Adipose tissue (tissue), 3 donors: ENCODE data around the gene TNS3. TPM values are rescaled to one million over a fixed set of nuclear protein-coding genes. Genes with fewer than 3 reads are reported as not detected.

Experiments
- H3K27ac ChIP-seq: one replicate; pipeline ENCODE4 v1.5.1; 2013; ENCODE audit warnings: low read depth, low read length
- WGBS, 3 donors: extraction: QIAGEN DNeasy Blood & Tissue Kit; methylation state at CpG; one replicate each; pipeline ENCODE4 v1.1.7; 2013; 5-methylcytosine and 5-hydroxymethylcytosine counted together
- polyA plus RNA-seq, 3 donors: library from polyadenylated mRNA; stranded (reverse); fragments of 200-250 nt; gene quantifications; one replicate each; pipeline ENCODE4 v1.2.3, GENCODE V29; 2013
- donor health status: healthy with polysubstance abuse.
- donor health status: Bipolar disorder and iron deficiency.
- donor health status: healthy.

TNS3 gene
- polyA plus RNA-seq, 3 donors: 23.2 to 45.4 (median 27.0) TPM

DNA sequence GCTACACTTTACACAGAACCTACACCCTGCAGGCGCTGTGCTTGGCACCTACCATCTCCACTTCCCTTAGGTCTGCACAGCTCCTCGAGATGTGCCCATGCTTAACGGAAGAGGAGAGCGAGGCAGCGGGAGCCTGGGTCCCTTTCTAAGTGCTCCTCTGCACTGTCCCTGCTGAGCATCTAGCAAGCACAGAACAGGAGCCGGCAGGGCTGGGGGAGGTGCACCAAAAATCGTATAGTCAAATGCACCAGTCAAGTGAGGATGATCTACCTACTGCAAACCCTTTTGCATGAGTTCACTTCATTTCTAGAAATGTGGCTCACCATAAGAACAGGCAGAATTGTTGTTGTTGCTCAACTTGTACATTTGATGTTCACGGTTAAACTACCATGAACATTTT lies 267.7 kb downstream of the TNS3 start:
- H3K27ac ChIP-seq: no peak overlapping the region
- 81 to 89% (median 85%) methylated on average over 8 of the region's 8 CpGs for WGBS, 3 donors

DNA sequence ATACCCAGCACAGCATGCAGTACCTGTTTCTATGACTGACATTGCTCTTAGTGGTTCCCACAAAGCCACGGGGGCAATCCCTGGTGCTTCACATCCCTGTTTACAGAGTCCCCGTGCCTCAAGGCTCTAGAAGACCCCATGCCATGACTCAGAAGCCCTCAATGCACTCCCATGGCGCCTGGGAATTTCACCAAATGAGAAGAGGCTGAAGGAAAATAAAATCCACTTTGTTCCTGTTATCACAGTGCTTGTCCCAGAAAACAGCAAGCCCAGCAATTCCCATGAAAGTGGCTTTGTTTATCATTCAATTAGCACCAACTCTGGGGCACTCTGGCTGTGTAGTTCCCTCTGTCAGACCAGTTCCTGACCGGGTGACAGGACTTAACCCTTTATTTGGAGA lies 268.3 kb downstream of the TNS3 start:
- no peak overlapping the region for H3K27ac ChIP-seq
- WGBS, 3 donors: 45 to 81% (median 76%) methylated on average over 4 of the region's 4 CpGs

DNA sequence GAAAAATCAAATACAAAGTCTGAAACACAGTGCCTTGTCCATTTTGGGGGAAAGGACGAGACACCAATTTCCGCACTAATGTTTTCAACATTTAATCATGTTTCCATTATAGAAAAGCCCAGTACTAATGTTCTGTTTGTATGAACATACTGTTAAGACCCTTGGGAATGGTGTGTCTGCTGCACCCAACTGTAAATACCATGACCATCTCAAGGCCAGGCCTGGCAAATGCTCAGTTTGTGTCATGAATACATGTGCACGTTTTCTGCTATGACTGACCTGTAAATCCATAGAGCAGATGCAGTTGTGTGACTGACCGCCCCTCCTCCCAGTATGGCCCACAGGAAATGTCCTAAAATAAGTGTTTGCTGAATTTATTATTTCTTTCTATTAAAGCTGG lies 270.0 kb downstream of the TNS3 start:
- no peak overlapping the region for H3K27ac ChIP-seq
- 84 to 96% (median 92%) methylated on average over 4 of the region's 4 CpGs for WGBS, 3 donors

DNA sequence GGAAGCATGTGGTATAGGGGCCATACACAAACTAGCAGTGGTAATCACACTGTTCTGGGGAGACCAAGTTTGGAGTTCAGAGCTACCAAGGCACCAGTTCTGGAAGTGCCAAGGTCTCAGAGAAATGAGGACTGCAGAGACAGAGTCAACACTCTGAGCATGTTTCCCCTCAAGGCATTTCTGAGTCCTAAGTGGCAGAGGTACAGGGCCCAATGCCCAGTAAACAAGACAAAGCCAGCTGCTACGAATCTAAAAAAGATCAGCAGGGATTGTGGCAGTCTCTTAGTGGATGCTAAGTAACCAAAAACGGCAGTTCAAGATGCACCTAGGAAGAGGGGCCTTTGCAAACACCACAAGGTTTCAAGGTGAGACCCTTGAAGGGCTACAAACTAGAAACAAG lies 271.9 kb downstream of the TNS3 start:
- H3K27ac ChIP-seq: no peak overlapping the region

DNA sequence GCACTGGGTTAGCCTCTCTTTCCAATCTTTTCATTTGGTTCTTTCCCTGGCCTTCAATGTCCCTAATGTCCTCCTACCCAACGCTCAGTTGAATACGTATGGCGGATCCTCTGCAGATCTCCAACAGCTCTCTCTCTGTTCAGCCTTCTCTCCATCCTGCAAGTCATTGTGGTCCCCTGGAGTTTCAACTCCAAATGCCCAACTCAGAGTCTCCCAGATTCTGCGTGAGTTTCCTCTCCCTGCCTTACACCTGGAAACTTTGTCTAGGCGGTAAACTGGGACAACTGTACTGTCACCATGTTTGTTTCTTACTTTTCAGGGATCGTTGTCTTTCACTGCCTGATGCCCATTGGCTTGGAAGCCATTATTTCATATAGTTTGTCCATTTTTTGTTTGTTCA lies 273.1 kb downstream of the TNS3 start:
- H3K27ac ChIP-seq: no peak overlapping the region
- WGBS, 3 donors: 95 to 99% (median 97%) methylated on average over 6 of the region's 6 CpGs

More for the DNA sequence above, 271.9 kb downstream of the TNS3 start:
- WGBS, 3 donors: 63 to 87% (median 82%) methylated on average over 2 of the region's 2 CpGs

DNA sequence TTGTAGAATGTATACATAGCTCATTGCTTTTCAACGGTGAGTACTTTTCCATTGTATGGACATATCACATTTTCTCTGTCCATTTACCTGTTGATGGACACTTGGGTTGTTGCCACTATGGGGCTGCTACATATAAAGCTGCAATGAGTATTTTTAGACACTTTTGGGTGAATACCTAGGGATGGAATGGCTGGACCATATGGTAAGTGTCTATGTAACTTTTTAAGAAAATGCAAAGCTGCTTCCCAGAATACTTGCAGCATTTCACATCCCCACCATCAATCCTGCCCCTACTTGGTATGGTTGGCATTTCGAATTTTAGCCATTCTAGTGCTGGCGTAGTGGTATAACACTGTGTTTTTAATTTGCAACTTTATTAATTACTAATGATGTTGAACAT lies 274.6 kb downstream of the TNS3 start:
- WGBS, 3 donors: 78 to 96% (median 94%) methylated on average over 3 of the region's 3 CpGs

DNA sequence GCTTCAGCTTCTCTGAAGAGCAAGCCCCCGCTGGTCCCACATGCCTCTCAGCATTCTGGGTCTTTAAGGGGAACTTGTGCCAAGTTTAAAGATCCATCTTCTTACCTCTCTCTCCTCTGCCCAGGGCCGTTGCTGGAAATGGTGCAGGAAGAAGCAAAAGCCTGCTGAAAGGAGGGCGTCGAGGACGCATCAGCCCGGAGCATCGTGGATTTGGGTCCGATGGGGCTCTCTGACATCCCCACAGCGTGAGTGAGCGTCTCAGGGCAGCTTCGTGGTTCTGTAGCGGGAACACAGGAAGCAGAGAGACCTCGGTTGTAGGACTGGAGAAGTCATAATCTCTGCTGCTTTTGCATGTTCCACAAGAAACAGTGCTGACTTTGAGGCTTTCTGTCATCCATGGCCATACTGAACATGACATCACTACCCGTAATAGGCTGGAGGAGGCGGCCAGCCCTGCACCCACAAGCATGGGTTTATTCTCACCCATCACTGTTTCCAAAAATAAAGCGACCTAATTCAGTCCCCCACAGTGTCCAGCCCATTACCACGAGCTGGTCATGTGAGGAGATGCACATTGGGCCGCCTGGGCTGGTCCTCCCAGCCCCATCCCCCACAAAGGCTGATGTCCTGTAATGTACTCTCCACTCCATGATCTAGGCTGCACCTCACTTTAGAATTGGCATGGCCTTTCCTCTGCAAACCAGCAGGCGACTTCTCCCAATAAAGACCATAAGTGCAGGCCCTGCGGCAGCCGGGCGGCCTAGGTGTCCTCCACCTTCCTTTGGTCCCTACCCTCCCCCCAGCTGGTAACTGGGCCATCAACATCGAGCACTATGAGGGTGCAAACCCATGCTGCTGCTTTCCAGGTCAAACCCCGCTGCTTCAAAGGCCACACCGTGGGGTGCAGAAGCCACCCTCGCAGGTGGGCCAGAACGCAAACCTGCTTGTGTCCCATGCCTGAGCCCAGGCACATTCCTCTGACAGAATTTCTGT lies 276.9 kb downstream of the TNS3 start:
- WGBS, 3 donors: 87 to 94% (median 93%) methylated on average over 27 of the region's 27 CpGs
- H3K27ac ChIP-seq: no peak overlapping the region

More for the DNA sequence above, 274.6 kb downstream of the TNS3 start:
- H3K27ac ChIP-seq: no peak overlapping the region

DNA sequence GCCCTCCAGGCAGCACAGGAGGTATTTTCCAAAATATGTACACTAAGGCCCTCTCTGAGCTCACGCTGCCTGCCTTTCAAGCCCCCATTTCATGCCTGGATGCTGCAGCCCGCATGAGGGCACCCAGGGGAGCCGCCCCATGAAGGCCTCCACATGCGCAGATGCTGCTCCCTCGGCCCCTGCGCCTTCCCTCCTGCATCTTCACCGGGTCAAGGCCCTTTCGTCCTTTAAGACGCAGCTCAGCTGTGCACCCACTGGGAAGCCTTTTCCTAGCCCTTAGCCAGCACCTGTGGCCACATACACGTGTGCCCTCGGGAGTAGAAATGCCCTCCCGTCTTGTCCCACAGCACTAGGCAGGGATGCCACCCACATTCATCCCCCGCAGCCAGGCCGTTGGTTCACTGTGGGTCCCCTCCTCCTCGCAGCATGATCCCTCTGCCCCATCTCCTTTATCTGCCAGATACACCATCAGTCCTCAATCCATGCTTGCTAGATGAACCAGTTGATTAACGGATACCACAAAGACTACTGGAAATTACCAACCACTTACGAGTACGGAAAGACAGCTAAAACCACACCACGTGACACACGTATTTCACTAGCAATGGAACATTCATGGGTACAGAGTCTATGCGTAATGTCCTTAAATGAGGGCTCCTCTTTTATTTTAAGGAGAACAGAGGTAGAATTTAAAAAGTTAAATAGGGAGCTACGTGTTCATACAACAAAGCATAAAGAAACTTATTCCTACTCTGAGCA lies 278.0 kb downstream of the TNS3 start:
- 92 to 93% (median 92%) methylated on average over 22 of the region's 22 CpGs for WGBS, 3 donors
- no peak overlapping the region for H3K27ac ChIP-seq

DNA sequence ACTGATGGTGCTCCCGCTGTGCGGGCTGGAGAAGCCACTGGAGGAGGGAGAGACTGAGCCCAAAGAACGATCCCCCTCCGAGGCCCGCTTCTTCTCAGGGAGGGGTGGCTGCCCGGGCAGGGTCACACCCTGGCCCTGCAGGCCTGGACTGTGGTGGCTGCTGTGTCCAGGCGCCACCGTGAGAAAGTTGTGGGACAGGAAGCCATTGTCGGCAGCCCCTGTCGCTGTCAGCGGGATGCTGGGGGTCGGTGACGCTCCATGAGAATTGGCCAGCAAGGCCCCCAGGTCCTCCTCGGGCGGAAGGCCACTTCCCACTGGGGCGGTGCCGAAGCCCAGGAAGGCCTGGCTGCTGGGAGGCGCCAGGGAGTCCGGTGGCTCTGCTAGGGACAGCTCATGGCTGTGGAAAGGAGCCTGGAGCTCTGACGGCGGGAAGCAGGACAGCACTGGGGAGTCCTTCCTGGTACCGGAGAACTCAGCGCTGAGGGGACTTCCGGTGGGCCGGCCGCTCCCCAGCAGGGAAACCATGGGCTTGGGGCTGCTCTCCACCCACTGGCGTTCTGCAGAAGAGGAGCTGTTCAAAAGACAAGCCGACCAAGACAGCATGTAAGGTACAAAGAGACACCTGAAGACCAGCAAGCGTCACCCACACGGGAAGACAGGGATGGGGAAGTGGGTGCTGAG lies 278.8 kb downstream of the TNS3 start:
- no peak overlapping the region for H3K27ac ChIP-seq
- whole genome bisulfite sequencing, 3 donors: 93 to 95% (median 94%) methylated on average over 29 to 30 of the region's 30 CpGs

DNA sequence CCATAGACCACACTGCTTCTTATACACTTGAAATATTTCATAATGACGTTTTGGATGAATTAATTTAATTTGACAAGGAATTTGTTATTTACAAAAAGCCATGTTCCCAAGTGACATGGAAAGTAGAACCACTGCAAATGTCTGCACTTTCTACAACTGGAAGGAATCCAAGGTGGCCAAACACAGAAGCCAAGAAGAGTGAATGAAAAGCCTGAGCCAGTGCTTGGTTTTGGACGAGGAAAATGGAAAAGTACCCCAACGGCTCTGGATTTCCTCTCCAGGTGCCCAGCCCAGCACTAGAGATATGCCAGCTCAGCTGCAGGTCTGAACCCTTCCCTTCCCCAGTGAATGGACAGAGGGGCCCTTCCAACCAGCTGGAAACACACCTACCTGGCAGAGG lies 279.4 kb downstream of the TNS3 start:
- WGBS, 3 donors: 50 to 54% (median 52%) methylated on average over 3 of the region's 3 CpGs
- H3K27ac ChIP-seq: no peak overlapping the region

DNA sequence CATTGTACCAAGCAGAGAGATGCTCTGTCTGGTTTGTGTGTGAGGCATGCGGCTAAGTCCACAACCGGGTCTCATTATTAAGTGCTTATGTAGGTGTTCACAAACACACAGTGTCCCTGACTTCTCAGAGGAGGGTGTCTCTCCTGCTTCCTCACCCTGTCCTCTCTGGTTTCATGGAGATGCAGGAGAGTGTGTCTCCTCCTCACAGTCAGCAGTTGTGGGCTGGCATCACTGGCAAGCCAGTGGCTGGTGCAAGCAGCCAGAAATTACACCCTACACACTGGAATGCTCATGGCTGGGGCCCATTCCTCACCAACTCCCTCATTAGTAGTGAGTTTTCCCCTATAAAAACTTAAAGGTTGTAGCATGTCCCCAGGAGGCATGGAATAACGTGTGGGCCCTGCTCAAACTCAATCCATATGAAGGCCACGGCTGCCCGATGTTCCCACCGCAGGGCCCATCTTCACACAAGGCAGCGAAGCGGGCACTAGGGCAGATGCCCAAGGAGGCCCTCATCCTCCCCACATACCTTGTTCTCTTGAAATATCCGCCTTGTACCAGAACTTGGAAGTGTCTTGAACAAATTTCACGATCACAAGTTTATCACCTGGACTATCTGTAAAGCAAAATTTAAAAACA lies 280.1 kb downstream of the TNS3 start:
- WGBS, 3 donors: 92 to 98% (median 95%) methylated on average over 10 of the region's 10 CpGs
- no peak overlapping the region for H3K27ac ChIP-seq

DNA sequence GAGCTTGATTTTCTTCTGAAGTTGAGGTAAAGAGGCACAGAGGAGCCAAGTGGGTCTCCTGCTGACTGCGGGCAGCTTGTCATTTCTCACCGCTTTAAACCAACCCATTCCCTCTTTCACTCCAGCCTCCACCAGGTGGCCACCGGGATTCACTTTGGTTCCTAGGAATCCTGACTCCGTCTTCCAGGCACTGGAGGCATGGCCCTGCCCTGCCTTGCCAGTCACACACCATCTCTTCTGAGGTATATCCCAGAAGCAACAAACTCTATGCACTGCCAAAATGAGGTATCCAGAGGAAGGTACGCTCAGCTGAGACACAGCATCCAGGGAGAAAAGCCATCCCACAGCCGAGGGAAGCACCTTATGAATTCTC lies 280.8 kb downstream of the TNS3 start:
- 89 to 94% (median 93%) methylated on average over 6 of the region's 6 CpGs for WGBS, 3 donors
- H3K27ac ChIP-seq: no peak overlapping the region

DNA sequence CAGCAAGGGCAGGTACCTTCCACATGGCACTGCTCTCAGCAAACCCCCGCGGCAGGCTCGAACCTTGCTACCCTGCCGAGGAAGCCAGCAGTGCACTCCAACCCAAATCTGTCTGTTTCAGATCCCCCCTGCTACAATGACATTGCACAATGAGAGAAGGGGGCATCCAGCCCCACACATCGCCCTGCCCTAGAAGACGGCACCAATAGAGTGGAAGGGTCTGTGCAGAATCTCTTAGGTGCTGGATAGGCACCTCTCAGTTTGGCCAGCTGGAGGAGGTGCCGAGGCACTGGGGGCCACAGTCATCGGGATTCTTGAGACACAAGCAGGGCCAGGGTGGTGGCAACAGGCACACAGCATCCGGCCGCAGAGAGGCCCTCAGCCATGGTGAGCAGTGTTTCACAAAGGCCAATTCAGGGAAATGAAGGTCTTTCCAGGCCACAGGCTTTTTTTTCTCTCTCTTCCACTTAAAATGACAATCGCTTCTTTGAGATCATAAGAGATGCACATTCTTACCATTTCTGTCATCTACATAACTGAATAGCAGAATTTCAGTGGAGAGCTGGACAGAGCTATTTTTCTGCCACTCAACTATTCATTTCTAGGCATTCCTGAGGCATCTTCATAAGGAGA lies 281.3 kb downstream of the TNS3 start:
- H3K27ac ChIP-seq: no peak overlapping the region
- 96 to 97% (median 96%) methylated on average over 11 of the region's 11 CpGs for WGBS, 3 donors

DNA sequence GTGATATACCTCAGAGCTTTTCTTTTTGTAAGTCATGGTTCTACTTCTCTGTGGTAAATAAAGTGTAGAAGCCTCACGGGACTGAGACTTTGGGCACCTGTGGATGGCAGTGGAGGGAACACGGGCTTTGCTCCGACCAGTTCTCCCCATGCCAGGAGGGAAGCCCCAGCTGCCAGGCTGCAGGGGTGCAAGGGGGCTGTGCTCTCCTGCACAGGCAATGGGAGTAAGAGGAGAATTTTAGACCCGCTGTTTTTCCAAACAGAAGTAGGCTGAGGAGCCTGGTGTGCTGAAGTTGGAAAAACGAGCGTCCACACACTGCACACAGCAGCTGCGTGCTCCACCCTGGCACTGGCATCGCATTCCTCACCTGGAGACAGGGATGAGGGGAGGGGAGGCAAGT lies 282.4 kb downstream of the TNS3 start:
- WGBS, 3 donors: 90 to 93% (median 93%) methylated on average over 8 of the region's 8 CpGs
- H3K27ac ChIP-seq: no peak overlapping the region

DNA sequence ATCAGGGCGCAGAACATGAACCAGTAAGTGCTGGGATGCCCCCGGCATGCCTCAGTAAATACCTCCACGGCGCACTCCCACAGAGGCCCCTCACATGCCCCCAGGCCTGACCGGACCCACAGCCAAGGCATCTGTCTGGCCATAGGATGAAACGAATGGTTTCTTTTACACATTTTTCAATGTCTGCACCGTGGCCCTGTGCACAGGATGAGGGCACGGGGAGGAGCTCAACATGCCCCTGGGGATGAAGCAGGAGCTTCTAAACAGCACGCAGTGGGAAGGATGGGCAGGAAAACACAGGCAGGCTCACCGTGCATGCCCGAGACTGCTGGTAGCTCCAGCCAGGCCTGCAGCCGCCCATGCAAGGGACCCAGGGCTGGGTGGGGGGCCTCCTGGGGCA lies 283.3 kb downstream of the TNS3 start:
- 83 to 89% (median 87%) methylated on average over 12 of the region's 12 CpGs for WGBS, 3 donors
- no peak overlapping the region for H3K27ac ChIP-seq

DNA sequence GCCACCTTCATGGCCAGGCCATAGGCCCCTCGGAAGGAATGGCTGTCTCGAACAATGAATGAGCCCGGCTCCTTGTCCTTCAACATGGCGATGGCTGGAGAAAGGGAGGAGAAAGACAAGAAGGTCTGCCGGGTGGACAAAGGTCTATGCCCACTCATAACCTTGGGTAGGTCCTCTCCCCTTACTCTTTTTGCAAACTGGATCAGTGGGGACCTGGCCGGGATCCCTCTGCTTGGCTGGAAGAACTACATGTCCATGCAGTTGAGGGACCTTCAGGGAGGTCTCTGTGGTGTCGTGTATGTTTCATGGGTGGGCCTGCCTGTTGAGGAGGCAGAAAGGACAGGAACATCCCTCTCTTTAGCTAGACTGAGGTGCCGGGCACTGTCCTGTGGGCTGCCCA lies 284.8 kb downstream of the TNS3 start:
- no peak overlapping the region for H3K27ac ChIP-seq
- 93 to 98% (median 96%) methylated on average over 8 of the region's 8 CpGs for WGBS, 3 donors

DNA sequence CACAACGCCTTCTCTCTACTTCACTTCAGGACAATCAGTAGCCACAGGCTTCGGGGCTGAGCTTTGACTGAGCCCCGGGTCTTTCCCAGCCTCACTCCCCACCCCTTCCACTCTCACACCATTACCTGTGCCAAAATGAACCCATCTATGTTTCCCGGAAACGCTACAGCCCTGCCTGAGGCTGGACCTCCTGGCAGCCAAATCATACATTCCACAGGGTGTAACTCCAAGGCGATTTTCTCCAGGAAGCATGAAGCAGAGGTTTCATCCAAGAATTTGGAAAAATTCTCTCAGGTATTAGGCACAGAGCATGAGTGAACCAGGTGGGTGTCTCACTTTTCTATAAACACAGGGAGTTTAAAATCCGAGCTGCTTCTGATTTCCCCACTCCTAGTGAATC lies 286.3 kb downstream of the TNS3 start:
- no peak overlapping the region for H3K27ac ChIP-seq
- WGBS, 3 donors: 80 to 91% (median 88%) methylated on average over 7 of the region's 7 CpGs
